Dendritic cell treated with granulocyte-macrophage colony-stimulating factor and Interleukin-4, amounts not matched to agents 40 ng/mL and 50 ng/mL, for 4 days (primary cell): Measurements from ENCODE around the gene RNF220.

Source experiments
- H3K27ac Mint-ChIP-seq: one replicate; pipeline ENCODE4 v1.8.0; 2022; ENCODE audit warnings: mild to moderate bottlenecking, mixed read lengths
- H3K27me3 Mint-ChIP-seq: one replicate; pipeline ENCODE4 v1.8.0; 2022; ENCODE audit warnings: mild to moderate bottlenecking, mixed read lengths
- H3K36me3 Mint-ChIP-seq: one replicate; pipeline ENCODE4 v1.8.0; 2022; ENCODE audit warnings: low read depth, mixed read lengths
- H3K4me1 Mint-ChIP-seq: one replicate; pipeline ENCODE4 v1.8.0; 2022; ENCODE audit warnings: low read depth, mixed read lengths
- H3K4me3 Mint-ChIP-seq: one replicate; pipeline ENCODE4 v1.8.0; 2022; ENCODE audit warnings: mild to moderate bottlenecking, moderate library complexity, mixed read lengths
- H3K9me3 Mint-ChIP-seq: one replicate; pipeline ENCODE4 v1.8.0; 2022; ENCODE audit warnings: mixed read lengths
- intact Hi-C: fragments of 100-400 bp; cut with micrococcal nuclease; formaldehyde crosslinking; loops from one replicate; pipeline ENCODE4 v1.15.0; 2022

RNF220 gene

GRCh38 chr1:44523593-44524591, 118.8 kb downstream of the RNF220 start:
- Mint-ChIP-seq H3K27ac (no peak overlapping the region), H3K4me3 (no peak overlapping the region), H3K9me3 (no peaks in the 10 kb centered on the region), H3K36me3 (no peaks in the 10 kb centered on the region), H3K27me3 (no peaks in the 10 kb centered on the region), H3K4me1 (peaks cover 11% of the 10 kb centered on the region)
- intact Hi-C loops: no loop called here

GRCh38 chr1:44524655-44525500, 119.8 kb downstream of the RNF220 start:
- no peak overlapping the region for H3K4me3 Mint-ChIP-seq
- H3K36me3 Mint-ChIP-seq: no peaks in the 10 kb centered on the region
- H3K27ac Mint-ChIP-seq: no peak overlapping the region
- H3K4me1 Mint-ChIP-seq: peaks cover 1% of the 10 kb centered on the region
- H3K9me3 Mint-ChIP-seq: no peaks in the 10 kb centered on the region
- H3K27me3 Mint-ChIP-seq: no peaks in the 10 kb centered on the region
- intact Hi-C loops: no loop called here

- no peaks in the 10 kb centered on the region for H3K36me3 Mint-ChIP-seq
- no peaks in the 10 kb centered on the region for H3K4me1 Mint-ChIP-seq
- no peak overlapping the region for H3K27ac Mint-ChIP-seq
- intact Hi-C loops: no loop called here
- H3K4me3 Mint-ChIP-seq: no peak overlapping the region
- no peaks in the 10 kb centered on the region for H3K9me3 Mint-ChIP-seq
- no peaks in the 10 kb centered on the region for H3K27me3 Mint-ChIP-seq
Observed at GRCh38 chr1:44526295-44527073, 121.4 kb downstream of the RNF220 start.

- intact Hi-C loops: no loop called here
- H3K4me3 Mint-ChIP-seq: no peak overlapping the region
Observed at GRCh38 chr1:44531785-44532566, 126.9 kb downstream of the RNF220 start.

GRCh38 chr1:44532567-44532944, 127.5 kb downstream of the RNF220 start:
- Mint-ChIP-seq H3K27me3 (no peaks in the 10 kb centered on the region), H3K36me3 (no peaks in the 10 kb centered on the region), H3K27ac (no peak overlapping the region), H3K4me1 (no peaks in the 10 kb centered on the region), H3K9me3 (no peaks in the 10 kb centered on the region), H3K4me3 (no peak overlapping the region)
- intact Hi-C loops: no loop called here

More at GRCh38 chr1:44531785-44532566, 126.9 kb downstream of the RNF220 start:
- Mint-ChIP-seq H3K27ac (no peak overlapping the region), H3K36me3 (no peaks in the 10 kb centered on the region), H3K27me3 (no peaks in the 10 kb centered on the region), H3K9me3 (no peaks in the 10 kb centered on the region), H3K4me1 (no peaks in the 10 kb centered on the region)

GRCh38 chr1:44534771-44535170, 129.7 kb downstream of the RNF220 start:
- Mint-ChIP-seq H3K4me1 (no peaks in the 10 kb centered on the region), H3K27me3 (no peaks in the 10 kb centered on the region), H3K36me3 (no peaks in the 10 kb centered on the region), H3K27ac (no peak overlapping the region), H3K9me3 (no peaks in the 10 kb centered on the region), H3K4me3 (no peak overlapping the region)
- intact Hi-C loops: no loop called here

- H3K4me3 Mint-ChIP-seq: no peak overlapping the region
- no peaks in the 10 kb centered on the region for H3K36me3 Mint-ChIP-seq
- H3K9me3 Mint-ChIP-seq: no peaks in the 10 kb centered on the region
- no peaks in the 10 kb centered on the region for H3K4me1 Mint-ChIP-seq
- intact Hi-C loops: no loop called here
- peaks cover 2% of the 10 kb centered on the region for H3K27me3 Mint-ChIP-seq
- no peak overlapping the region for H3K27ac Mint-ChIP-seq
Observed at GRCh38 chr1:44536357-44537209, 131.5 kb downstream of the RNF220 start.

- Mint-ChIP-seq H3K9me3 (no peaks in the 10 kb centered on the region), H3K36me3 (no peaks in the 10 kb centered on the region), H3K27me3 (peaks cover 2% of the 10 kb centered on the region), H3K27ac (no peak overlapping the region), H3K4me3 (no peak overlapping the region), H3K4me1 (no peaks in the 10 kb centered on the region)
- intact Hi-C loops: no loop called here
Observed at GRCh38 chr1:44537538-44537937, 132.5 kb downstream of the RNF220 start.

GRCh38 chr1:44537956-44538355, 132.9 kb downstream of the RNF220 start:
- no peak overlapping the region for H3K4me3 Mint-ChIP-seq
- H3K36me3 Mint-ChIP-seq: no peaks in the 10 kb centered on the region
- H3K9me3 Mint-ChIP-seq: no peaks in the 10 kb centered on the region
- peaks cover 2% of the 10 kb centered on the region for H3K27me3 Mint-ChIP-seq
- H3K27ac Mint-ChIP-seq: no peak overlapping the region
- intact Hi-C loops: no loop called here
- no peaks in the 10 kb centered on the region for H3K4me1 Mint-ChIP-seq

GRCh38 chr1:44539991-44540730, 135.1 kb downstream of the RNF220 start:
- no peak overlapping the region for H3K4me3 Mint-ChIP-seq
- H3K9me3 Mint-ChIP-seq: no peaks in the 10 kb centered on the region
- peaks cover 9% of the 10 kb centered on the region for H3K27me3 Mint-ChIP-seq
- H3K27ac Mint-ChIP-seq: no peak overlapping the region
- peaks cover 9% of the 10 kb centered on the region for H3K4me1 Mint-ChIP-seq
- intact Hi-C loops: no loop called here
- H3K36me3 Mint-ChIP-seq: no peaks in the 10 kb centered on the region

- Mint-ChIP-seq H3K36me3 (no peaks in the 10 kb centered on the region), H3K27ac (no peak overlapping the region), H3K4me1 (peaks cover 9% of the 10 kb centered on the region), H3K4me3 (no peak overlapping the region), H3K27me3 (peaks cover 9% of the 10 kb centered on the region), H3K9me3 (no peaks in the 10 kb centered on the region)
- intact Hi-C loops: no loop called here
Observed at GRCh38 chr1:44542420-44543063, 137.5 kb downstream of the RNF220 start.
